HG02678 (cell line): ENCODE results near the gene SIGLEC10.
A peak's percentile ranks its signal among the peaks of the same experiment; 100 is the strongest.

Source experiments
- ATAC-seq: cut with Tn5 transposase; IDR thresholded peaks from one replicate; pipeline ENCODE4 v1.9.1; 2021; ENCODE audit warnings: mild to moderate bottlenecking, moderate library complexity; ENCODE audit not compliant: unreplicated experiment

Gene SIGLEC10

GRCh38 chr19:51367565-51368365, 49.7 kb downstream of the SIGLEC10 start:
- ATAC-seq, result peak; percentile 77

- ATAC-seq, result no peak
Observed at GRCh38 chr19:51367255-51367564, 50.2 kb downstream of the SIGLEC10 start.

GRCh38 chr19:51366389-51367254, 50.8 kb downstream of the SIGLEC10 start:
- peak; percentile 52 for ATAC-seq

DNA sequence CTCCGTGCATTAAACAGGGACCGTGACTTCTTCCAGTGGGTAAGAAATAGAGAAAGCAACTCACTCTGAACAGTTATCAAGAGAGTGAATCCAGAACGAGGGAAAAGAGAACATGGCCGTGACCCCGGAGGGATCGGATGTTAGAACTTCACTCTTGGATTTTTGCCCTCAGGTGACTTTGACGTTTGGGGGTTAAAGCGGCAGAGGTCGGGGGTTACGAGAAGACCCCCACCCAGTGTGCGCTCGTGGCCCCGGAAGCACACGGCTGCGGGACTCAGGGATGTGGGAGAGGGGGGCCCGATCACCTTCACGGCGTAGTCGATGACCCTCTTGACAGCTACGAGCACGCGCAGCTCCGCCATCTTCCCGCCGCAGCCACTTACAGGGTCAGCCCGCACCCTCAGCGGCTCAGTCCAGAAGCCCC, 51.5 kb downstream of the SIGLEC10 start, which contains the start of gene ETFB:
Gene ETFB (minus strand): TSS at position 424 of the 424 bp plus-strand sequence. CDS start 62 bp downstream, at position 362.
- no peak for ATAC-seq

DNA sequence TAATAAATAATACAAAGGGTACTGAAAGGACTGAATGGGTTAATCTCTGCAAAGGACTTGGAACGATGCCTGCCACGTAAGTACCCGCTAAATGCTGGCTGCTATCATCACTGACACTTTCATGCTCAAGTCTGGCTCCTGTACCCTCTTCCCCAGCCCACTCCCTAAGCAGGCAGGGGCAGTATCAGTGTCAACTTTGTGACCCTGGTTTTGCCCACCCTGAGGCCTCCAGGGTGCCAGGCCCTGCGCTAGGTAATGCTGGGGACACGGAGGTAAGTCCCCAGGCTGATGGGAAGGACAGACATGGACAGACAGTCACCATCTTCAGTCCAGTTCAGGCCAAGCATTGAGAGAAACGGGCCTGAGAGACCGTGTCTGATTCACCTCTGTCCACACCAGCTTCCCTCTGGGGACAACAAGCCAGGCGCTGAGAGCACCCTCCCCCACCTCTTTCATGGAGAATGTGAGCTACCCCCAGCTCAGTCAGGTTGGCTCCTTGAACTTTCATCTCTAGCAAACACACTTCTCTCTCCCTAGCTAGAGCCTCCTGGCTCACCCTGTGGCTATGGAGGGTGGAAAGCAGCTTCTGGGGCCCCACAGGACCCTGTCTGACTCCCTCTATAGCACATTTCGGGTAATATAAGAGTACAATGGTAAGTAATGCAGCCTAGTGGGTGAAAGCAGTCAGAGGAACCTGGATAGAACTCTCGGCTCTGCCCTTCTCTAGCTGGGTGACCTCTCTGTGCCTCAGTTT, 52.1 kb downstream of the SIGLEC10 start:
- ATAC-seq, result no peak

- ATAC-seq, result no peak
Observed at GRCh38 chr19:51364200-51365106, 53.0 kb downstream of the SIGLEC10 start.

DNA sequence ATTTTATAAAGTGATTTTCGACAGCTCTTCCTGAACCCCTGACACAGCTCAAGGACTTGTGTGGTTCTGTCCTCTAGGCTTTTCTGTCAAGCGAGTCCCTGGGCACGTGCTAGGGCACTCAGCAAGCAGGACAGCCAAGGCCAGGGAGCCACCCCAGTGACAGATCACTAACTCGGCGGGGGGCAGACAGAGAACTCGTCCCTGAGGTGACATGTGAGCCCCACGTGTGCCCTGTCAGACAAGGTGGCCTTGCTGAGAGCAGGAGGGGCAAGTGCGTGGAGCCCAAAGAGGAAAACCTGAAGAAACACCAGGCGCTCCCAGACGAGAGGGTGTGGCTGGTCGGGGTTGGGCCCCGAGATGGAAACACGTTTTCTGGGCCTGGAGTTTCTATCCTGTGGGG, 56.2 kb downstream of the SIGLEC10 start:
- ATAC-seq, result no peak
